GM18520 (cell line): ENCODE data around the gene PEX11B.

Experiments
- ATAC-seq: cut with Tn5 transposase; IDR thresholded peaks from one replicate; pipeline ENCODE4 v1.9.1; 2021; ENCODE audit not compliant: unreplicated experiment

The PEX11B gene

DNA sequence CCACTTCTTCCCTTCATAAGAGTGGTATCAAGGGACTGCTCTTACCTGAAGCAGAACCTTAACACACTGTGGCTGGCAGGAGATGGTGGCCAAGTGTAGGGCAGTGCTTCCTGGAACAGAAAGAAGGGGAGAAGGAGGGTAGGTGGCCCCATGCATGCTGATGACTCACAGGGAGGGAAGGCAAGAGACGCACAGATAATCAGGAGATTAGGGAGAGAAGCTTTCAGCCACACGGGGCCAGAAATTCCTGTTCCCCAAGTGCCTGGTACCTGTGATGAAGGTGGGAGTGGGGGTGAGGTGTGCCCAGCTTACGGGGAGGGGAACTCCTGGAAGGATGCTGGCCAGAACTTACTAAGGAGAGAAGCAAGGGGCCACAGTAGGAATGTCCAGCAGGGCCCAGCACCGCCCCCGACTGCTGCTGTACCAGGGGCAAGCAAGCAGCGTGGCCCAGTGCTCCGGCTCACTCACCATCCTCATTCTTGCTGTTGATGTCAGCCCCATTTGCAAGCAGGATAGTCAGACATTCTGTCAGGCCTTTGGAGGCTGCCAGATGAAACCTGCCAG lies 40.5 kb downstream of the PEX11B start:
- ATAC-seq, result no peak

DNA sequence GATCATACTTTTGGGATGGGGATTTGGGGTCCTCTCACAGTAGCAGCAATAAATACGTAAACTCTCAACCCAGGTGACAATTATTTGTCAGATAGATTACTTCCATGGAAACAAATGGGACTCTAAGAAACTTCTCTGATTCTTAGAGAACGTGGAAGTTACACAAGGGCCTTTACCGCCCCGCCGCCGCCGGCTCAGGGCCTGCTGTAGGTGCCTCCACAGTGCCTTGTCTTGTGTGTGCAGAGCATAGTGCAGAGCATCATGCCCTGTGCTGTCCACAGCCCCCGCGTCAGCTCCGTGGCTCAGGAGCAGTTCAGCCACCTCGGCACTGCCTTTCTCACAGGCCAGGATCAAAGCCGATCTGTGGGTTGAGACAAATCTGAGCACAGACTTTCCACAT lies 43.9 kb downstream of the PEX11B start:
- no peak for ATAC-seq

DNA sequence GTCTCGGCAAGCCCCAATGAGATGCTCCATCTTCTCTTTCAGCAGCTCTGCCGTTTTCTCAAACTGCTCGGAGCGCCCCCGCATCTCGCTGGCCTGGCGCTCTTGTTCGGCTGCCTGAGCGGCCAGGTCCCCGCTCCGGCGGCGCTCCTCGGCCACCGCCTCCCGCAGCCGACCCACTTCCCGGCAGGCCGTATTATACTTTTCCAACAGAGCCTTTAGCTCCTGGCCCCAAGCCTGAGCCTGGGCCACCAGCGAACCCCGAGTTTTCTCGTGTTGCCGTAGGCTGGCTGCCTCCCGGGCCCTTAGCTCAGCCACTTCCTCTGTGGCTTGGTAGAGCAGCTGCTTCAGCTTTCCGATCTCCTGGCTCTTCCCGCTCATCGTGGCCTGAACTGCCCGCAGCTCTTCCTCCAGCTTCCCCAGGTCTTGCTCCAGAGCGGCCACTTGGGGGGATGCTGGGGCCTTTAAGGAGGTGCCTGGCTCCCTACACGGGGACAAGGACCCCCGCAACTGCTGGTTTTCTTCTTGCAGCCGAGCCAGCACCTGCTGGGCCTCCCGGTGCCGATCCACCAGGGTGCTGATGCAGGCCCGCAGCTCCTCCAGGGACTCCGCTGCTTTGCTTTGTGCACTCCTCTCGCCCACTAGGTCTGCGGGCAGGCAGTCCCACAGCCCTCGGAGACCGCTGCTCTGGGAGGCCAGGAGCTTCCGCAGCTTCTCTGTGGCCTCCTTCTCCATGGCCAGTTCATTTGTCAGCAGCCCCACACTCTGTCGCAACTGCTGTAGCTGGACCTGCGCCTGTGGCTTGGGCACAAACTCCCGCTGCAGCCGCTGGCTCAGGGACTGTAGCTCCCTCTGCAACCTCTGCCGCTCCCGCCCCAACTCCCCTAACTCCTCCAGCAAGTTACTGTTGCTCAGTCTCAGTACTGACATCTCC lies 46.3 kb downstream of the PEX11B start:
- ATAC-seq, result no peak

DNA sequence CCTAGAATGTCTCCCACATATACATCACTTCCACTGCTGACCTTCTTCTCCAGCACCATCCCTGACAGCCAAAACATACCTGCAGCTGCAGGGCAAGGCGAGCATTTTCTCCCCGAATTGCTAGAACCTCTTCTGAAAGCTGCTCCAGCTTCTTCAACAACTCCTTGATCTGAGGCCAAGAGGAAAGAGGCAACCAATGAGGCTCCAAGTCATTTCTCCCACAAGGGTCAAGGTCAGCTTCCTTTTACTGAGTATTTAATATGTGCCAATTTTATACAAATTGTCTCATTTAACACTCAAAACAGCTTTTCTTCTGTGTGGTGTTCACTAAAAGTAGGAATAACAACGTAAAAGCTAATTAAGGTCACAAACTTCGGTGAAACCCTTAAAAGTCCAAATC lies 50.3 kb downstream of the PEX11B start:
- ATAC-seq, result no peak

DNA sequence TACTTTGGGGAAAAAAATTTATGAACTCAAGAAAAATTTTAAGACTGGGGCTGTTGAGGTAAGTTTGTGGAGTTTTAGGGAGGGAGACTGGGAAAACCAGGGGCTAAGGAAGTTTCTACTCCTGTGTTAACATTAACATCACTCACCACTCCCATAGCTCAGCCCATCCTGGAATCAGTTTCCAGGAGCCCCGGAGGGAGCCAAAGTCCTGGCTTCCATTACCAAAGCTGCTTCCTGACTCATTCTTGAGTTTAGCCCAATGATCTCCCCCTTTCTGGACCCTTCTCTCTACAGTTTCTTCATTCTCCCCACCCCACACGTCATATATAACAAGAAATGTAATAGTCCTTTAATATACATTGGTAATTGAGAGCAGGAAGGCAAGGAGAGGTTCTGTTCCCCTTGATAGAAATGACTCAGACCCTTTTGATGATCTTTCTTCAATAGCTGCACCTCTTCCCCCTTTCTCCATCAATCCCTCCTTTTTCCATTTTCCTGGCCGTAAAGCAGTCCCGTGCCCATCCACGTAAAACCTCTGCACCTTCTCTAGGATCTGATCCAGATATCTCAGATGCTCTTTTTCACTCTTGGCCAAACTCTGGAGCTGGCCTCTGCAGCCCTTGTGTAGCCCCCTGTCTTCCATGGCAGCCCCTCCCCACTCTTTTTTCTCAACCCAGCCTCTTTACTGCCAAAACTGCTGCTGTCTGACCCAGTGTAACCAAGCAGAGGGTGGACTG lies 55.1 kb downstream of the PEX11B start:
- no peak for ATAC-seq
